Lower lobe of right lung (tissue), 2 donors: ENCODE results near the gene MRPS25. TPM values are rescaled to one million over a fixed set of nuclear protein-coding genes. Genes with fewer than 3 reads are reported as not detected.

ENCODE experiments used
- ATAC-seq, 2 donors: fragments of 200-7000 bp; cut with Tn5 transposase; one replicate each; pipeline ENCODE4 v1.9.1; 2020 to 2022; ENCODE audit warnings: mild to moderate bottlenecking in 2 of 2, moderate library complexity in 2 of 2
- DNase-seq: peaks from one replicate; pipeline ENCODE4 v3.0.0-alpha.2; 2020
- H3K27ac ChIP-seq: fragments of 200-600 bp; one replicate; pipeline ENCODE4 v1.8.0; 2022
- H3K27me3 ChIP-seq: fragments of 200-600 bp; one replicate; pipeline ENCODE4 v1.8.0; 2022; ENCODE audit warnings: low read depth
- H3K36me3 ChIP-seq: fragments of 200-600 bp; one replicate; pipeline ENCODE4 v1.8.0; 2022; ENCODE audit warnings: mild to moderate bottlenecking
- H3K4me1 ChIP-seq: fragments of 200-600 bp; one replicate; pipeline ENCODE4 v1.8.0; 2022
- H3K4me3 ChIP-seq: fragments of 200-600 bp; one replicate; pipeline ENCODE4 v1.8.0; 2022; ENCODE audit warnings: mild to moderate bottlenecking
- H3K9me3 ChIP-seq: fragments of 200-600 bp; one replicate; pipeline ENCODE4 v1.8.0; 2022
- intact Hi-C: fragments of 100-400 bp; cut with DNase I; formaldehyde crosslinking; loops from one replicate; pipeline ENCODE4 v1.11.0; 2022
- long read RNA-seq: library from polyadenylated mRNA; unstranded; transcript quantifications from one replicate; pipeline ENCODE4 v2.0.0, GENCODE V29; 2021
- total RNA-seq: library from RNA; stranded (reverse); fragmentation: NEBNext Ultra II Directional; extraction: Animal tissue kit (Norgen Biotek cat#: 25700); gene quantifications from one replicate; pipeline ENCODE4 v1.2.1, GENCODE V29; 2021
- TF ChIP-seq, protein P1 (sequence below): fragments of 200-600 bp; IDR thresholded peaks from one replicate; pipeline ENCODE4 v1.8.0; 2022; ENCODE audit warnings: antibody characterized with exemption, mild to moderate bottlenecking
- donor health status: DM: no; HTN: yes; CAD: no; lungs with severe emphysema.

The MRPS25 gene
- total RNA-seq = 73.5 TPM
- long read RNA-seq, full-length matches to known transcripts = 71 of 97 reads
- long read RNA-seq, partial matches to known transcripts = 3 of 97 reads
- long read RNA-seq, other reads (novel, unspliced or antisense) = 23 of 97 reads

DNA sequence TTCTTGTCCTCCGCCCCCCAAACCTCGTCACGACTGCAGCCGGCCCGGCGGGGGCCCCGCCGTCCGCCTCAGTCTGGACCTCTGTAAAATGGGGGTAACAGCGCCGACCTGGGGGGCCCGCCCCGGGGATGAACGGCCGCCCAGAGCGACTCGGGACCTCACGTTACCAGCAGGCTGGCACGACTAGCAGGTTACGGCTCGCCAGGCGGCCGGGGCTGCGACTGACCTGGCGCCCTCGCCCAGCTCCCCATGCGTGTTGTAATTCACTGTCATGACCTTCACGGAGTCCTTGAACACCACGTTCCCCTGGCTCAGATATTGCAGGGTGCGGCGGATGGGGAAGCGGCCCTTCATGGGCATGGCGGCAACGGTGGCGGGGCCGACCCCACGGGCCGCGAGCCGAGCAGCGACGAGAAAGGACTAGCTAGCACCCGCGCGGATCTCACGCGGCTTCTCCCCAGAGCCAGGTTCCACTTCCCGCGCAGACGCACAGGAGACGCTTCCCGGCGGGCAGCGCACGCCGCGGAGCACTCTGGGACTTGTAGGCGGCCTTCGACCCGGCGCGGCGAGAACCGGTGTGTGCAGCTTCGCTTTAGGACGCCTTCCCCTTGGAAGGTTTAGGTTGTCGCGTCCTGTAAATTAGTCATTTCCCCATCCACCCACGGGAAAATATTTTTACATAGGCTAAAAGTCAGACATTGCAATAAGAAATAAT lies at the start of gene MRPS25:
TSS of gene MRPS25 (minus strand) at position 481 of the 715 bp plus-strand sequence. CDS start at position 360, 121 bp downstream.
- TF ChIP-seq, protein P1, sequence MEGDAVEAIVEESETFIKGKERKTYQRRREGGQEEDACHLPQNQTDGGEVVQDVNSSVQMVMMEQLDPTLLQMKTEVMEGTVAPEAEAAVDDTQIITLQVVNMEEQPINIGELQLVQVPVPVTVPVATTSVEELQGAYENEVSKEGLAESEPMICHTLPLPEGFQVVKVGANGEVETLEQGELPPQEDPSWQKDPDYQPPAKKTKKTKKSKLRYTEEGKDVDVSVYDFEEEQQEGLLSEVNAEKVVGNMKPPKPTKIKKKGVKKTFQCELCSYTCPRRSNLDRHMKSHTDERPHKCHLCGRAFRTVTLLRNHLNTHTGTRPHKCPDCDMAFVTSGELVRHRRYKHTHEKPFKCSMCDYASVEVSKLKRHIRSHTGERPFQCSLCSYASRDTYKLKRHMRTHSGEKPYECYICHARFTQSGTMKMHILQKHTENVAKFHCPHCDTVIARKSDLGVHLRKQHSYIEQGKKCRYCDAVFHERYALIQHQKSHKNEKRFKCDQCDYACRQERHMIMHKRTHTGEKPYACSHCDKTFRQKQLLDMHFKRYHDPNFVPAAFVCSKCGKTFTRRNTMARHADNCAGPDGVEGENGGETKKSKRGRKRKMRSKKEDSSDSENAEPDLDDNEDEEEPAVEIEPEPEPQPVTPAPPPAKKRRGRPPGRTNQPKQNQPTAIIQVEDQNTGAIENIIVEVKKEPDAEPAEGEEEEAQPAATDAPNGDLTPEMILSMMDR = no peak
- no peaks in the 10 kb centered on the region for H3K9me3 ChIP-seq
- H3K4me3 ChIP-seq = peak within 1 kb of the TSS; percentile 84
- peak; percentile 97 for DNase-seq
- no peaks in the 10 kb centered on the region for H3K27me3 ChIP-seq
- H3K27ac ChIP-seq = peak within 1 kb of the TSS; percentile 85
- H3K4me1 ChIP-seq = peaks cover 16% of the 10 kb centered on the region
- no peaks in the 10 kb centered on the region for H3K36me3 ChIP-seq
- peak; percentile 97 to 98 for ATAC-seq
- intact Hi-C loops = no loop called here

DNA sequence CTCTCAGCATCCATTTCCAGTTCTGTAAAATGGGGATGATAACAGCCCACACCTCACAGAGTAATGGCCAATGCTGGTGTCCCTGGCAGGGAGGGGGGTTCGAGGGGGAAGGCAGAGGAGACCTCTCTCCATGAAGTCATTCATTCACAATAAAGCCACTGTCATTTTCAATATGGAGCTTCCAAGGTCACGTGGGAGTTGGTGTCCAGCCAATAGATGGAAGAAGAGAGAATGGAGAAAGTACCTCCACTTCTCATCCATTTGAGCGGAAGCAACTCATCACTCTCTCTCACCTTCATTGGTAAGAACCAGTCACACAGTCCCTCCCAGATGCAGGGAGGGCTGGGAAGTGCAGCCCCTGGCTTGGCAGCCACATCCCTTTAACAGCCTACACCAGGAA lies 48.8 kb upstream of the MRPS25 start:
- ATAC-seq = no peak
- DNase-seq = no peak
- Histone ChIP-seq H3K9me3 (no peaks in the 10 kb centered on the region), H3K4me3 (no peak overlapping the region), H3K27ac (no peak overlapping the region), H3K27me3 (no peaks in the 10 kb centered on the region), H3K36me3 (no peaks in the 10 kb centered on the region), H3K4me1 (no peaks in the 10 kb centered on the region)
- TF ChIP-seq, protein P1 = no peak
- intact Hi-C loops = no loop called here

DNA sequence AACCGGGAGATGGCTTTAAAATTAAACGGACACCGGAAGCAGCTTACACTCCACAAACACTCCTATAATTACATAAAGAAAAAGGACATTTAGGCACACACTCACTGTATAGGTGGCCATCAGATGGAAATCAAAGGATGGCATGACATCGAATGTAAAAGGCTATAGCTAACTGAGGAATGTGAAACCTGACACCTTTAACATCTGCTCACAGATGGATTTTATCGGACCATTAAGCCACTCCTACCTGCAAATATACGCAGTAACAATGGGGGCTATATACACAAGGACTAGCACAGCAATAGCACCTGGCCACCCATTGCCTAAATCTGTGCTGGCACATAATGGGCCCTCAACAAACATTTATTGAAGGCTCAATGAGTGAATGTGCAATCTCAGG lies 48.4 kb upstream of the MRPS25 start:
- TF ChIP-seq, protein P1 = no peak
- Histone ChIP-seq H3K36me3 (no peaks in the 10 kb centered on the region), H3K27me3 (no peaks in the 10 kb centered on the region), H3K4me3 (no peak overlapping the region), H3K4me1 (peaks cover under 1% of the 10 kb centered on the region), H3K27ac (no peak overlapping the region), H3K9me3 (no peaks in the 10 kb centered on the region)
- intact Hi-C loops = no loop called here
- no peak for DNase-seq
- no peak for ATAC-seq

DNA sequence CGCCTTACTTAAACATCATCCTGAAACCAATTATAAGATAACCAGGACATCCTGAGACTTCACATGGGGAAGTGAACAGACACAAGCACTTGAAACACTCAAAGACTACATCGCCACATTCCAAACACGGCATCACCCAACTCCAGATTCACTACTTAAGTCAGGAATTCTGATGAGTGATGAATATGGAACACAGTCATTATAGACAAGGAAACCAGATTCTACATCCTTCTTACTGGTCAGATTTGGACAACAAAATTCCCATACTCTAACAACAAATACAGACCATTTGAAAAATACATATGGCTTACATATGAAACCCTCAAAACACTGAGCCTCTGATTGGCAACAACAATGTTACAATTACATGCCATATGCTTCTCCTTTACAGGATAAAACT lies 46.9 kb upstream of the MRPS25 start:
- Histone ChIP-seq H3K27ac (no peak overlapping the region), H3K27me3 (no peaks in the 10 kb centered on the region), H3K4me3 (no peak overlapping the region), H3K36me3 (no peaks in the 10 kb centered on the region), H3K4me1 (peaks cover 11% of the 10 kb centered on the region), H3K9me3 (no peaks in the 10 kb centered on the region)
- intact Hi-C loops = no loop called here
- no peak for DNase-seq
- TF ChIP-seq, protein P1 = no peak
- no peak for ATAC-seq

DNA sequence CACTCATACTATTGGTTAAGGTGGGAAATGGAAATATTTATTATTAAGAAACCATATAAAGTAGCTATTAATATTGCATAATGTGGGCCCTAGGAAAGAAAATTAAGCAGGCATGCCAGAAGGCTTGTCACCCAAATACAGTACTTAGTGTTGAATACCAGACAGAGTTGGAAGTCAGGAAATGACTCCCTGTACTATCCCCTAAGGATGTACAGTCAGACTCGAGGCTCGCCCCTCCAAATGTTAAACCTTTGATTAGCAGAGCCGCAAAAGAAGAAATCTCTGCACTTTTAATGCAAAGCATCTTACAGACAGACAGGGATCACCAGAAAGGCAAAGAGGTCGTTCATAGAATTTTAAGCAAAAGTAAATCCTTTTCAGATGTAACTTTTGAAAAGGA lies 45.1 kb upstream of the MRPS25 start:
- Histone ChIP-seq H3K27me3 (no peaks in the 10 kb centered on the region), H3K27ac (no peak overlapping the region), H3K4me3 (no peak overlapping the region), H3K4me1 (peaks cover 11% of the 10 kb centered on the region), H3K36me3 (no peaks in the 10 kb centered on the region), H3K9me3 (no peaks in the 10 kb centered on the region)
- DNase-seq (no peak), ATAC-seq (no peak)
- TF ChIP-seq, protein P1 = no peak
- intact Hi-C loops = no loop called here
